Kasumi-1 (cell line): ENCODE data around the gene NPFFR2.
"Not testable (repeated sequence)": the region's sequence is repeated elsewhere in the genome, so short reads cannot be mapped to it uniquely, and the experiment has no call there.

ENCODE experiments used
- DNase-seq, 2 experiments: peaks; one replicate each; lab custom pipeline; 2025; lab: John Stamatoyannopoulos, UW

The NPFFR2 gene

GRCh38 chr4:72112514-72113156, 80.8 kb downstream of the NPFFR2 start:
- peak in 1 of 2 experiments; percentile 7 for DNase-seq

DNA sequence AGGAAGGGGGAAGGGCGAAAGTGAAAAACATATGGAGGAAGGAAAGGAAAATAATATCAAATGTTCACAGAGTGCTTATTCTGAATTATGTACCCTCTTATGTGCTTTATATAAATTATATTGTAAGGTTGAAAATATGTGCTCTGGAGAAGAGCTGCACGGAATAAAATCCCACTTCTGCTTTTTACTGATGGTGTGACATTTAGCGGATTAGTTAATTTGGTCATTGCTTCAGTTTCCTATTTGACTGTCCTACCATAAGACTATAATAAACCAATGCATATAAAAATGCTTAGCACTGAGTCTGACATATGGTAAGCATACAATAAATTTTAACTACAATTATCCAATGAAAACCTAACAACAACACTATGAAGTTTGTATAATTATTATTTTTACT, 86.2 kb downstream of the NPFFR2 start:
- DNase-seq, result peak; percentile 37 to 51

DNA sequence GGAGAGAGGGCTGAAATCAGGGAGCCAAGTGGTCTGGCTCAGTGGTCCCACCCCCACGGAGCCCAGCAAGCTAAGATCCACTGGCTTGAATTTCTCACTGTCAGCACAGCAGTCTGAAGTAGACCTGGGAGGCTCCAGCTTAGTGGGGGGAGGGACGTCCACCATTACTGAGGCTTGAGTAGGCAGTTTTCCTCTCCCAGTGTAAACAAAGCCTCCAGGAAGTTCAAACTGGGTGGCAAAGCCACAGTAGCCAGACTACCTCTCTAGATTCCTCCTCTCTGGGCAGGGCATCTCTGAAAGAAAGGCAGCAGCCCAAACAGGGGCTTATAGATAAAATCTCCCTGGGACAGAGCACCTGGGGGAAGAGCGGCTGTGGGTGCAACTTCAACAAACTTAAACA, 88.1 kb downstream of the NPFFR2 start:
- DNase-seq, result no peak

- DNase-seq, result no peak
These were observed 96.9 kb downstream of the NPFFR2 start for GRCh38 chr4:72128741-72129140.

GRCh38 chr4:72136429-72136828, 104.6 kb downstream of the NPFFR2 start:
- DNase-seq, result no peak

DNA sequence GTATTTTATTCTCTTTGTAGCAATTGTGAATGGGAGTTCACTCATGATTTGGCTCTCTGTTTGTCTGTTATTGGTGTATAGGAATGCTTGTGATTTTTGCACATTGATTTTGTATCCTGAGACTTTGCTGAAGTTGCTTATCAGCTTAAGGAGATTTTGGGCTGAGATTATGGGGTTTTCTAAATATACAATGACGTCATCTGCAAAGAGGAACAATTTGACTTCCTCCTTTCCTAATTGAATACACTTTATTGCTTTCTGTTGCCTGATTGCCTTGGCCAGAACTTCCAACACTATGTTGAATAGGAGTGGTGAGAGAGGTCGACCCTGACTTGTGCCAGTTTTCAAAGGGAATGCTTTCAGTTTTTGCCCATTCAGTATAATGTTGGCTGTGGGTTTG, 108.2 kb downstream of the NPFFR2 start:
- DNase-seq, result not testable (repeated sequence)

GRCh38 chr4:72144241-72144640, 112.4 kb downstream of the NPFFR2 start:
- no peak for DNase-seq

DNA sequence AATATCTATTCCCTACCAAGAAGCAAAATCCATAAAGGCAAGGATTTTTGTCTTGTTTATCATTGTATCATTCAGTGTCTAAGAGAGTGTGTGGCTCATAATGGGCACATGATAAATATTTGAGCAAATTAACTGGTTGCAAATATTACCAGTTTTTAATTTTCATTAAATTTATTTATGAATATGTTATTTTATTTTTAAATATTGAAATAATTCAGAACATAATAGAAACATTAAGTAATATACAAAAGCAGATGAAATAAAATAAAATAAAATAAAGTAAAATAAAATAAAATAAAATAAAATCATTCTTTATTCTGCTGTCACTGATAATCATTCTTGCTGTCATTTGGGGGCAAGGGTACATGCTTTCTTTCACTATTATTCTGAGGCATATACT, 120.9 kb downstream of the NPFFR2 start:
- no peak for DNase-seq

GRCh38 chr4:72153634-72154033, 121.8 kb downstream of the NPFFR2 start:
- not testable (repeated sequence) for DNase-seq

DNA sequence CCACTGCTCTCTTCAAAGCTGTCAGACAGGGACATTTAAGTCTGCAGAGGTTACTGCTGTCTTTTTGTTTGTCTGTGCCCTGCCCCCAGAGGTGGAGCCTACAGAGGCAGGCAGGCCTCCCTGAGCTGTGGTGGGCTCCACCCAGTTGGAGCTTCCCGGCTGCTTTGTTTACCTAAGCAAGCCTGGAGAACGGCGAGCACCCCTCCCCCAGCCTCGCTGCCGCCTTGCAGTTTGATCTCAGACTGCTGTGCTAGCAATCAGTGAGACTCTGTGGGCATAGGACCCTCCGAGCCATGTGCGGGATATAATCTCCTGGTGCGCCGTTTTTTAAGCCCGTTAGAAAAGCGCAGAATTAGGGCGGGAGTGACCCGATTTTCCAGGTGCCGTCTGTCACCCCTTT, 137.5 kb downstream of the NPFFR2 start:
- DNase-seq, result not testable (repeated sequence)

- no peak for DNase-seq
These were observed 138.1 kb downstream of the NPFFR2 start for GRCh38 chr4:72169861-72170260.

GRCh38 chr4:72171761-72172160, 140.0 kb downstream of the NPFFR2 start:
- DNase-seq, result no peak

GRCh38 chr4:72179342-72179741, 147.5 kb downstream of the NPFFR2 start:
- no peak for DNase-seq

DNA sequence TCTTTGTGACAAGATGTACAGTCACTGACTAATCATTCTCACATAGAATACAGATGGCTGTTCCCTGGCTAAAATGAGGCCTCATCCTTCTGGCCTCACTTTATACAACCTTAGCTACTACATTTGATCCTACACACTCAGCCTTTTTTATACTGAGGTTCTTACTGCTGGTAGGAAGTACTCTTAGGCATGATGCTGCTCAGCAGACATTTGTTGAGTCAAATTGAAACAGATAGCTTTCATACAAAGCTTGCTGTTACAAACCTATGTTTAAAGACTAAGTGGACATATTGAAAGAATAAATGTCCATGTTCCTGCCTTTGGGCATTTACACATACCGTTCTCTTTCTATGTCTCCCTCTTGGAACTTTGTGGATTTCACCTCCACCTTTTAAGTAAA, 154.9 kb downstream of the NPFFR2 start:
- no peak for DNase-seq

GRCh38 chr4:72194046-72194445, 162.2 kb downstream of the NPFFR2 start:
- no peak for DNase-seq

DNA sequence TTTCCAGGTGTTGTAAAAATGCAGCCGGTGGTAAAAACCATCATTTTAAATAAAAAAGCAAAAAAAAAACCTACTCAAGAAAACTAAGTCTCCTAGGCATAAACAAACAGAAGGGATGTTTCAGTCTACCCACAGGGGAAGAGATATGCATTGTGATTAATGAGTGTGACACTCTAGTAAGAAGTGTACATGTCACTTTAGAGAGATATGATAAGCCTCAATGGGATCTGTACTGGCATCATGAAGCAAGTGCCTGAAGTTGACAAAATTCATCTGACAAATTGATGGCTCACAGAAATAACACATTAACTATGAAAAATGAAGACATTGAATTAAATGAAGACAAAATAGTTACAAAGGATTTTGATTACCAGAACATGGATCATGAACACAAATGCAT, 162.7 kb downstream of the NPFFR2 start:
- no peak for DNase-seq
